Measurements from ENCODE around the gene ADAM22. TPM values are rescaled to one million over a fixed set of nuclear protein-coding genes. Genes with fewer than 3 reads are reported as not detected.
A peak's percentile ranks its signal among the peaks of the same experiment; 100 is the strongest.

Gene ADAM22
- total RNA-seq, 1 donor from 2014 or later, result 0.24 TPM

- peak; percentile 41 for ATAC-seq
These were observed 285.0 kb downstream of the ADAM22 start for GRCh38 chr7:88218836-88219605.

- ATAC-seq, result peak; percentile 100
These were observed 286.0 kb downstream of the ADAM22 start, which contains the start of gene SRI for GRCh38 chr7:88219781-88220747. Gene SRI, minus strand, starts transcription at chr7:88220038. Its CDS starts 12 bp downstream, at chr7:88220026.

DNA sequence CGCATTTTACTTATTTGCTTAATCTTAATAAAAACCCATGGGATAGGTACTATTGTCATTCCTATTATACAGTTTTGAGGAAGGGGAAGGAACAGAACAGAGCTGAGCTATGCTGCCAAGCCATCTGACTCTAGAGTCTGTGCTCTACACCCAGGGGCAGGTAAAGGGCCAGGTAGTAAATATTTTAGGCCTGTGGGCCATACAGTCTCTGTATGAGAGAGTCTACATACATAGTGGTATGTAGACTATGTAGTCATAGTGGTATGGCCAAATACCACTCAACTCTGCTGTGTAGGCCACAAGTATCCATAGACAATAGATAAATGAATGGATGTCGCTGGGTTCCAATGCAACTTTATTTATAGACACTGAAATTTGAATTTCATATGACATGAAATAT lies 289.2 kb downstream of the ADAM22 start:
- ATAC-seq, result no peak

- ATAC-seq, result no peak
These were observed 290.7 kb downstream of the ADAM22 start for GRCh38 chr7:88224601-88225275.

DNA sequence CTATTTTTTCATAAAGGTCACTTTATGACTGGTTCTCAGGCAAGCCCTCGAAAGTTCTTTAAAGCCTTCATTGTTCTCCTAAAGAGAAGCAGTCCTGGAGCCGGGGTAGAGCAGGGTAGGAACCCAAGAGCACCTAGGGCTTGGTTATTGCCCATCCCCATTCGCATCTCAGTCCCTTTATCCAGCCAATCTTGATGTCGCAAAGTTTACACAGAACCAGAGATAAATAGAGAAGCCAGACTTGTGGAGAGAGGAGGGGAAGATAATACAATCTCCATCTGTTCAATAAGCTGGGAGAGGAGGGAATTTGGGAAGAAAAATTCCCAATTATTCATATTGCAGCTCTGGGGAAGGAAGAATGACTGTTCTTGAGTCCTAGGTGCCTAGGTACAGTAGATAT lies 292.1 kb downstream of the ADAM22 start:
- no peak for ATAC-seq

GRCh38 chr7:88226886-88227516 lies 292.9 kb downstream of the ADAM22 start:
- ATAC-seq, result peak; percentile 68

DNA sequence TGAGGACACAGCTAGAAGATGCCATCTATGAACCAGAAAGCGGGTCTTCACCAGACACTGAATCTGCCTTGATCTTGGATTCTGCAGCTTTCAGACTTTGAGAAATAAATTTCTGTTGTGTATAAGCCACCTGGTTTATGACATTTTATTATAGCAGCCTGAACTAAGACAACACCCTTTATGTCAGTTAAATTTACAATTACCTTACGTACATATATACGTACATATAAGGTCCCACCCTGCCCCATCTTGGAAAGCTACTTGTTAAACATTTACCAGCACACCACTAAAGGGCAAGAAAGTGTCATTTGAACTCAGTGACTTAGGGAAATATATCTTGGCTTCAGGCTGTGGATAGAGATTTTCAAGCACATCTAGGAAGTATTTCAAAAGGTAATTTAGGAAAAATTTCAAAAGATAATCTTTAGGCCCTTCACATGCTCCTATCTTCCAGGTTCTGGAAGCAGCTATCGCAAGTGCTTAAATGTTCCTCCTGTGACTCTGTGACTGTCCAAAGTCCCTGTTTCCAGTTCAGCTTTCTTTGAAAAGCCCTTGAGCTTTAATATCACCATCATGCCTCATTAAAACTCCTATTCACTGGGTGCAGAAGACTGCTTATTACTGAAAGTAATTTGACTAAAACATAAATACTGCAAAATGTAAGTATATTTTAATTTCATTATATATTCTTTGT lies 295.4 kb downstream of the ADAM22 start:
- no peak for ATAC-seq

DNA sequence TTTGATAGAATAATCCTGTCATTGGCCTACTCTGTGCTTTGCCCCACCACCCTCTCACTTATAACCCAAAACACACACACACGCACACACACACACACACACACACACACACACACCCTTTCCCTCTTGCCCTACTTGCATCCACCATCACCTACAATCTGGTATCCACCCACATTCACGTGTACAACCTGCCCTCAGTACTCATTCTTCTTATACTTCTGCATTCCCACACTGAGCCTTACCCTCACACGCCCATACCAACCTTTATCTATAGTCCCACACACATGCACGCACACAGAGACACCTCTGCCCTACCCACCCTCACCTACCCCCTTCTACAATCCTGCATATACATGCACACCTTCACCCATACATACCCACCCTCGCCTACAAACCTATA lies 296.6 kb downstream of the ADAM22 start:
- ATAC-seq, result no peak

- no peak for ATAC-seq
These were observed 299.8 kb downstream of the ADAM22 start for GRCh38 chr7:88233828-88234227.

DNA sequence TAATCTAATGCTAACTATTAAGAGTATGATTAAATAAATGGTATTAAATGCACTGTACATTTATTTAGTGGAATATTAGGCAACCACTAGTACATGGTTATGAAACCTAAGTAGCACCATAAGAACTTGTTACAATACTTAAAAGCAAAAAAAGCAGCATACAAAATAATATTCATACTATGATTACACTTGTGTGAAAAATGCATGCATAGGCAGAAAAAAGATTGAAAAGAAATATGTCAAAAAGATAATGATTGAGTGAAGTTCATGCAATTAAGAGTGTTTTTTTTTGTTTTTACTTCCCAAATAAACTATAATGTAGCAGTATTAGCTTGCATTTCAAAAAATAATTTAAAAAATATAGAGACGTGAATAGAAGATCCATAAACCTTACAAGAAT lies 305.8 kb downstream of the ADAM22 start:
- ATAC-seq, result no peak

GRCh38 chr7:88243345-88243909 lies 309.4 kb downstream of the ADAM22 start:
- peak; percentile 89 for ATAC-seq

- no peak for ATAC-seq
These were observed 310.2 kb downstream of the ADAM22 start for GRCh38 chr7:88244258-88244657.

Other genes with a start within 250 kb of the ADAM22 start
- 13.4 TPM for gene SLC25A40, start 57.9 kb upstream of the ADAM22 start, total RNA-seq
- 13.4 TPM for gene DBF4, start 57.8 kb upstream of the ADAM22 start, total RNA-seq